ENCODE results near the gene BATF.
"Not testable (repeated sequence)": the region's sequence is repeated elsewhere in the genome, so short reads cannot be mapped to it uniquely, and the experiment has no call there.

Gene BATF, protein sequence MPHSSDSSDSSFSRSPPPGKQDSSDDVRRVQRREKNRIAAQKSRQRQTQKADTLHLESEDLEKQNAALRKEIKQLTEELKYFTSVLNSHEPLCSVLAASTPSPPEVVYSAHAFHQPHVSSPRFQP

DNA sequence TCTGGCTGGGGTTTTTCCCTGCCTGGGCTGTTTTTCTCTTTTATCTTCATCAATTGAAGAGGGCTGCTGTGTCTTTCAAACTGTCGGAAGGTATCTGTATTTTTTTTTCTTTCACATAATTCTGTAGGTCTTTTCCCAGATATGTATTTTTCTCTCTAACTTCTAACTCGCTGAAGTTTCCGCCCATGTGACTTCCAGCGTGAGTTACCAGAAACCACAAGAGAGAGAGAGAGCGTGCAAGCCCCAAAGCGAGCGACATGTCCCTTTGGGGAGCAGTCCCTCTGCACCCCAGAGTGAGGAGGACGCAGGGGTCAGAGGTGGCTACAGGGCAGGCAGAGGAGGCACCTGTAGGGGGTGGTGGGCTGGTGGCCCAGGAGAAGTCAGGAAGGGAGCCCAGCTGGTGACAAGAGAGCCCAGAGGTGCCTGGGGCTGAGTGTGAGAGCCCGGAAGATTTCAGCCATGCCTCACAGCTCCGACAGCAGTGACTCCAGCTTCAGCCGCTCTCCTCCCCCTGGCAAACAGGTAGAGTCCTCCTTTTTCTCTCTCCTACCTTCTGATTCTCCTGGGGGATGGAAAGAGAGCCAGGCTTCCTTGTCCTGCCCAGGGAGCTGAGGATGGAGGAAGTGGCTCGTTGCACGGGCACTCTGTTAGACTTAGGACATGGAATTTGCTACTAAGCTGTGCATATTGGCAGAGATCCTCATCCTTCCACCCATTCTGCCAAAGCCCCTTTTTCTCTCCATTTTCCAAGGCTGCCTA lies at the start of gene BATF:
BATF (plus strand) TSS at position 246 of the 759 bp plus-strand sequence; CDS start at position 460, 214 bp downstream.
- DNase-seq, result no peak

DNA sequence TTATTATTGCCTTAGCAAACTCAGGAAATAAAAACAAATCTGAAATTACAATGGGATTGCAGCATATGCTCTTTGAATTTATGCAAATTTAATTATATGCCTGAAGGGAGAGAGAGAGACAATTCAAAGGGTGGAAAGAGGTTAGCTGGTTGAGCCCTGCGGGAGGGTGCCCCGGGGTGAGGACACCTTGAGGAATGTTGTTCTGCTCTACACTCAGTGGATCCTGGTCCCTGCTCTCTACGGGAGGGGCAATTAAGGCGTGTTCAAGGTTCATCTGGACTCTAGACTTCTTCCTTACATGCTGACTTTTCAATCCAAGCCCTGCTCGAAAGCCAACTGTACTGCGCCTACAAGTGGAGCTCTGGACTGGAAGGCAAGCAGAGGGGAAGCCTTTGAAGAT lies 48.1 kb upstream of the BATF start:
- not testable (repeated sequence) for DNase-seq

GRCh38 chr14:75476274-75476995 lies 45.8 kb upstream of the BATF start:
- DNase-seq, result peak; percentile 89

- DNase-seq, result no peak
These were observed 44.4 kb upstream of the BATF start for GRCh38 chr14:75477881-75478280.

DNA sequence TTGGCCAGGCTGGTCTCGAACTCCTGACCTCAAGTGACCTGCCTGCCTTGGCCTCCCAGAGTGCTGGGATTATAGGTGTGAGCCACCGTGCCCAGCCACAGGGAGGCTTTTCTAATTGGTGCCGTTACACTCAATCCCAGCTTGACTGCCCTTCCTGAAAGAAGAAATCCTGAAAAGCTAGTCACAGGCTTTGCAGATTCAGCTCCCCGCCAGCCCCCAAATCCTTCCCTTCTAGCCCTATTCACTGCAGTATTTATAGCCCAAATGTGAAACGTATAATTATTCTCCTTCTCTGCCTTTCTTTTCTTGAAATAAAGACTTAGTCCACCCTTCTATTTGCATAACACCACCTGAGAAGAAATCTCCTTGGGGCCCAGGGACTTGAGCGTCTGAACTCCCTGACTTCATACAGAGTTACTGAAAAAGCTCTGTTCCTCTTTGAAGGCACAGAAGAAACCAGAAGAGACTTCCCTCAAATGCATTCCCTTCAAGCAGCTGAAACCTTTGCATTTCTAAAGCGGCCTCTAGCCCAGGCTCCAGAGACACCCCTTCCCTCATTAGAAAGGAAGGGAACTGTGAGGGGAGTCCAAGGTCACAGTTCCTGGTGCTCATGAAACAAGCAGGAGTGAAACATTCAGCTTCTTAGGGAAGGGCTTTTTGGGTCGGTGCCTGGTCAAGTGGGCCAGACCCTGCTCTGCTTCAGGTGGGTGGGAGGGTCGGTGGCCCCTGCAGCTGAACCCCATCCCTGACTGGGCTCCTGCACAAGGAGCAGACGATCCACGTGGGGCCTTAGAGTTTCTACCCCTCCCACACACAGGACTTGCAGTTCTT lies 42.3 kb upstream of the BATF start:
- no peak for DNase-seq

- DNase-seq, result no peak
These were observed 39.9 kb upstream of the BATF start for GRCh38 chr14:75482366-75482765.

DNA sequence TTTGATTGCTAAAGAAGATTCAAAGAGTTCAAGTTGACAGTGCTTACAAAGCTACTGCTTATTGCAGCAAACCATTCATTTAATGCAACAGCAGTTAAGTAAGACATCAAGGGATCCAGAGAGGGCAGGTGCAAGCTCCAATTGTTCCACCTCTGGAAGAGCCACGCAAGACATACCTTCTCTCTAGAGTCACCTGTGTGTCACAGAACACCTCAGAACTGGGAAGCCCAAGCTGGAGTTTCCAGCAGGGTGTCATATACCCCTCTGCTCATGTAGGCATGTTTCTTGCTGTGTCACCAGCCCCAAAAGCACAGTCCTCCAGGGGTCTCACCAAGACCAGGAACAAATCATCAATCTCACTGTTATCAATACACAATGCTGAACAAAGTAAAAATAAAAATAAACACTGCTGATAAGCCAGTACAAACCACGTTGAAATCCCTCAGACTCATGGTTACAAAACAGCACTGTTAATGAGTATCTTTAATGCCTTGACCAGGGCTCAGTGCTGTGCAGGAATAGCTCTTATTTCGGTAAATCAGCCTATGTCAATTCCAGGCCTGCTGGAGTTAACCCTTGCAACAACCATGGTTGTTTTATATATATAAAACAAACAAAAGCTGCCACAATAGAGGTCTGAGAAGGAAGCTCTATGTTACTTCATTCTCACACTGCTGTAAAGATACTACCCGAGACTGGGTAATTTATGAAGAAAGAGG lies 37.4 kb upstream of the BATF start:
- no peak for DNase-seq

DNA sequence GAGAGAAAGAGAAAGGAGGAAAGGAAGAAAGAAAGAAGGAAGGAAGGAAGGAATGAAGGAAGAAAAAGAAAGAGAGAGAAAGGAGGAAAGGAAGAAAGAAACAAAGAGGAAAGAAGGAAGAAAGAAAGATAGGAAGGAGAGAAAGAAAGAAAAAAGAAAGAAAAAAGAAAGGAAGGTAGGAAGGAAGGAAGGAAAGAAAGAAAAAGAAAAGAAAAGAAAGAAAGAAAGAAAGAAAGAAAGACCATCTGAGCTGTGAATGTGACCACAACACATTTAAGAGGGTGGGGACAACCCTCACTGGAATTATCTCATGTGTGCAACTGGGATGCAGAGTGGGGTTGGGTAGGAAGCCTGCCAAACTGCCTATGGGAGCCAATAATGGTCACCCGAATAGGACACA lies 36.0 kb upstream of the BATF start:
- DNase-seq, result no peak

DNA sequence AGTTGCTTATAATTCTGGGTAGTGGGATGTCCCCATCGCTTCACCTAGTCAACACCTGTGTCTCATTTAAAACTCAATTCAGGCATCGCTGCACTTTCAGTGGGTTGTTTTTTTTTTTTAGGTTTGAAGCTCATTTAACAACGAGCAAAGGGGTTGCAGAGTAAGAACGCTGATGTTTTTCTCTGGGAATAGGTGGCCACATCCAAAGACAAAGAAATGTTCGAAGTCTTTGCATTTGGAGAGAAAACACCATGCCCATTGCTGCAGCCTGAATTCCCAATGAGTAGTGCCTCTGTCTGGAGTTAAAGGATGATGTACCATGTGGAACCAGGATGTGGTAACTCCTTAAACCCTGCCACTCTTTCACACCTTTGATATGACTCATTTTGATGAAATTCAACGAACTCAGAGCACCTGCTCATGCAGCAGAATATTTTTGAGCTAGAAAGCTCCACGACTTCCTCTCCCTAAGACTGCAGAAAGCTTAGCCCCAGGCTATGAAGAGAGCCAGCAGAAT lies 35.1 kb upstream of the BATF start:
- no peak for DNase-seq

GRCh38 chr14:75489480-75489837 lies 32.8 kb upstream of the BATF start:
- DNase-seq, result no peak

- no peak for DNase-seq
These were observed 30.8 kb upstream of the BATF start for GRCh38 chr14:75491376-75491978.

DNA sequence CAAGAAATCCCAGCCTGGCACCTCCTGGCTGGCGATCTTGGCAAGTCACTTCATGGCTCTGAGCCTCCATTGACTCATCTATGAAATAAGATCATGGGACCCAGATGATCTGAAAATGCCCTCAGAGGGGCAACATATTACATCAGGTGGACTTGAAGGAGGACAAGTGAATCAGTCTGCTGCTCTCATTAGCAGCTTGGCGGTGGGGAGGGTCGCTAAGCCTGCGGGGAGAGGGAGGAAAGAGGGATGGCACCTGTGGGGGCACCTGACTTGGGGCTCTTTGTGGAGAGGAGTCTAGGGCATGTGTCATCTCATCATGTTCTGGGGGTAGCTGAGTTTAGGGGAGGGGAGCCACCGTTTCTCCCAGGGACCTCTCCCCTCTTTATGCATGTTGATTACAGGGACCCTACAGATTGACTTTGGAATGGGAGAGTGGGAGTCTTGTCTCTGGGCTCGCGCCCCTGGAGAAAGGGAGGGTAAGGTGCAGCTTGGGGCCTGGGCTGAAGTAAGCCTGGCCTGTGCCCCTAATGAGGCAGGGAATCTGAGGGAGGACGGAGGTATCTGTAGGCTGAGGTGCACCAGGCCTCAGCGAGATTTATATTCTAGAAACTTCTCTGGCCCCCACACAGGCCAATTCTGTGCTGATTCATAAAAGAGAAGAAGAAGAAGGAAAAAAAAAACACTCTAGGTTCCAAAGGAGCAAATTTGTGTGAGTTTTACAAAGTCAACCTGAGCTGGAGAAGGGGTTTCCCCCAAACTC lies 29.3 kb upstream of the BATF start:
- no peak for DNase-seq

- DNase-seq, result no peak
These were observed 28.6 kb upstream of the BATF start for GRCh38 chr14:75493592-75494087.

GRCh38 chr14:75494896-75495295 lies 27.4 kb upstream of the BATF start:
- no peak for DNase-seq

DNA sequence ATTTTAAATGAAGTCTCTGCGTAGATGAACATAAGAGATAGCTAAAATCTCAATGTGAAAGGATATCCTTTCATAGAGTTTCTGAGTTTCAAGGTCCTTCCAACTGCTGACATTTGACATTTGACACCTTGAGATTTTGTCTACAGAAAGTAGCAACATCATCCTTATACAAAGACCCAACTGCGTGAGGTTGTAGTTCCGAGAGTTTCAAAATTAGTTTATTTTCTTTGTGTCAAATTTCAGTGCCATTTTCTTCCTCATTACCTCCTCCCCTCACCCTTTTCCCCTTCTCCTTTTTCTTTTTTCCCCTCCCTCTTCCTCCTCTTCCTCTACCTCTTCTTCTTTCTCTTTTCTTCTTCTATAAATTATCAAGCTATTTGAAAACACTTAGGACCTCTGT lies 26.9 kb upstream of the BATF start:
- no peak for DNase-seq

DNA sequence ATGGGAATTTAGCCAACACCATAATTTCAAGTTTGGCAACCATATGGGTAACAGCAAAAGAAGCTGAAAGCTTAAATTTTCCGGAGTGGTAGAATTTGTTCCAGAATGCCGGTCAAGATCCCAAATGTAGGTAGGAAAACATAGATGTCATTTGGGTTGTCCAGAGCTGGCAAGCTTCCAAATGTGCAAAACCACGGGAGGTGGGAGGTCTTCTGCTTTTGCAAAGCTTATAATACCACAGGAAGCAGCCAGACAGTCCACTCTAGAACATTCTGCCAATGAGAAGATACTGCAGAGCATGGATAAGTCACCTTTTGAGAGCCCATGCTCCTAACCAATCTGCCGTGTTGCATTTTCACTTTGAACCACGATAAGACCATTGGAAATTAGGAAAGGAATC lies 26.4 kb upstream of the BATF start:
- no peak for DNase-seq

DNA sequence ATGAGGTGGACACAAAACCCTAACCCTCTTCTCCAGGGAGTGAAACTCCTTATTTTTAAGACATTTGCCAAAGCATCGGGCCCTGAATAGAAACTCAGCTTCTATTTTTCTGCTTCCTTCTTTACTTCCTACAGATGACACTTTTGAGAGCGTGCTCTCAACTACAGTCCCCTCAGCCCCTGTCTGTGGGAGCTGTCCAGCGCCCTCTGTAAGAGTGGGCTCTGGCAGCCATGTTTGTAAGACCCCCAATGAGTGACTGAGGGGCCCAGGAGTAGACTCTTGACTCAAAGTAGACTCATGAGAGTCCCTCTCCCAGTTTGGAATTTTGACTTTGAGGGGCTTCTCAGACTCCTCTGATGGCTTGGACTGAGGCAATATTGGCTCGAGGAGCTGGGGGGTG lies 25.5 kb upstream of the BATF start:
- DNase-seq, result no peak

DNA sequence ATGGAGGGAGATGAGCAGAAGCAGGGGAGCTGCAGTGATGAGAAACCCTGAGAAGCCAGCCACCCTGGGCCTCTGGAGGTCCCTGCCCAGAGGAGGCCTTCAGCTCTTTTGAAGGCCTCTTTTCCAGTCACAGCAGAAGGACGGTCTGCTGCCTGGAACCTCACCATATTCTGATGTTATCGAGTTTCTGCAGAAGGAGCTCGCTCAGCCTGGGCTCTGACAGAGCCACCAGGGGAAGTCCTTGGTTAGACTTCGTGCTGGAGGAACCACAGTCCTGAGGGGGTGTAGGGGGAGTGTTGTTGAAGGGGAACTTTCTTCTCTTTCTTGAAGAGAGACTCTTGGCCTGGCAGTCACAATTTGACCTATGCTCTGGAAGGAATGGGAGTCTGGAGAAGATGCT lies 25.1 kb upstream of the BATF start:
- no peak for DNase-seq

DNA sequence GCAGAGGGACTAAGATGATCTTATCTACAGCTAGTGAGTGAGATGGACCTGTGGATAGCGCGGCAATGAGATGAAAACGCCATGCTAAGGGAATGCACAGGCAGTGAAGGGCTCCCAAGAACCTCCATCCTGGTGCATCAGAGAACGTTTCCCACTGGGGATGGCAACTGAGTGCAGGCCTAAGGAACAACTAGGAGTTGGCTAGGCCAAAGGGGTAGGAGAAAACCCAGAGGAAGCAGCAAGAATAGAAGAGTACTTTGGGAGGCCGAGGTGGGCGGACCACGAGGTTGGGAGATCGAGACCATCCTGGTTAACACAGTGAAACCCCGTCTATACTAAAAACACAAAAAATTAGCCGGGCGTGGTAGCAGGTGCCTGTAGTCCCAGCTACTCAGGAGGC lies 24.6 kb upstream of the BATF start:
- no peak for DNase-seq

DNA sequence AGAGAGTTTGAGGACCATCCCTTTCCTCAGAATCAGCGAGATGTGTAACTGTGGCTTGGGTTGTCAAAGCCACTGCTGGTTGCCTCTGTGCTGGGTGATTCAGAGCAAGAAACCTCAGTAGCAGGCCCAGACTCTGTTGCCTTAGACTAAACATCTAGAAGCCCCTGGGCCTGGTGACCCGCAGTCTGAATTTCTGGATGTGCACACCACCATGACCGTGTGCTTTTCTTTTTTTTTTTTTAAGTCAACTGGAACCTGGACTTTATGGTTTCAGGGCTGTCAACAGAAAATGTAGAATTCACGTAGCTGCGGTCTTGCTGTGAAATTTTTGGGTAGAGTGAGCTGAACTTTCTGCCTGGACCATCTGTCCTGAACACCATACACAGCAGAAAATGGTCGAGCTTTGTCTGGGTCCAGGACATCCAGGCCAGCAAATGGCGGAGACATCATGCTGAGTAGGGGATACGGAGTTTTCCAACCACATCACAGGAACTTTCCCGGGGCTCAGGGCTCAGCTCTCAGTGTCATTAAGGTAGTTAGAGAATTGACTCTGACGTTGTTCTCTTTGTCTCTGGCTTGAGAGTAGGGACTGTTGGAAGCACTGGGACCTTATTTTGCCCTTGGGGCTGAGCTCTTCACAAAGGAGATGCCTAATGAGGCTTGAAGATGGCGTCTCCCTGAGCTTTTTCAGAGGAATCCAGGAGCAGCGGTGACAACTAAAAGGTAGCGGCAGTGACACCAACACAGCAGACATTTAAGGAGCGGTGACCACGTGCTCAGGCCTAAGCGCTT lies 23.0 kb upstream of the BATF start:
- DNase-seq, result no peak

All from NCI-H510A treated with DMSO at 0.1 percent for 48 hours (cell line).